GDM1 (cell line): ENCODE results near the gene MYO5B.
"Not testable (repeated sequence)": the region's sequence is repeated elsewhere in the genome, so short reads cannot be mapped to it uniquely, and the experiment has no call there.

Source experiments
- DNase-seq: peaks from one replicate; lab custom pipeline; 2025; lab: John Stamatoyannopoulos, UW

MYO5B gene

DNA sequence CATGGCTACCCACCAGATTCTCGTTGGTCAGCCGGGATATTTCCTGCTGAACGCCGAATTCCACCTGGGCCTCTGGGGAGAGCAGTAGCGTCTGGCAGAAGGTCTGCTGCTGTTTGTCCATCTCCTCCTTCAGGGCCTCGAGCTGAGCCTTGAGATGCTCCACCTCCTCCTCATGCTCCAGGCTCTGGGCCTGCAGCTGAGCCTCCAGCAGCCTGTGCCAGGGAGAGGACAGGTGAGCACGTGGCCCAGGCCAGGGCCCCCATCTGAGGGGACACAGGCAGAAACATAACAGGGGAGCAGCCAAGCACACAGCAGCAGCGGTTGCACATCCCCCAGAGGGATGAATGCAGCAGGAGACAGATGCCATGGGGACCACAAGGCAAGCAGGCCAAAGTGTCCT, 341.5 kb downstream of the MYO5B start:
- DNase-seq: no peak

- DNase-seq: no peak
Measured at GRCh38 chr18:49853011-49853410, 341.9 kb downstream of the MYO5B start.

DNA sequence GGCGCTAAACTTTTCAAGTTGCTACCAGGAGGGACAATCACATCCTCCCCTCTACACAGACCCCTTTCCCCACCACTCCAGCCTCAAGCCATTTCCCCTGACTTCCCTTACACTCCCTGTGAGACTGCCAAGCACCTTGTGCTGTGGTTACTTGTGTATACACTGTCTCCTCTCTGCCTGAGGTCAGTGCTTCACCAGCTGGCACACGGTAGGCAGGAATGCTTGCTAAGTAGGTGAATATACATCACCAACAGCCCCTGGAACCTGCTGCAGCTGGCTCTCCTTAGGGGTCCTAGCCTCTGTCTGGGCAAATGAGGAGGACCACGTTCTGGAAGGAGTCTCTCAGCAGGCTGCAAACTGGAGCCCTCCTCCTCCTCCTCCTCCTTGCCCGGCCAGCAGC, 343.3 kb downstream of the MYO5B start:
- no peak for DNase-seq

- DNase-seq: no peak
Measured at GRCh38 chr18:49850636-49851035, 344.3 kb downstream of the MYO5B start.

DNA sequence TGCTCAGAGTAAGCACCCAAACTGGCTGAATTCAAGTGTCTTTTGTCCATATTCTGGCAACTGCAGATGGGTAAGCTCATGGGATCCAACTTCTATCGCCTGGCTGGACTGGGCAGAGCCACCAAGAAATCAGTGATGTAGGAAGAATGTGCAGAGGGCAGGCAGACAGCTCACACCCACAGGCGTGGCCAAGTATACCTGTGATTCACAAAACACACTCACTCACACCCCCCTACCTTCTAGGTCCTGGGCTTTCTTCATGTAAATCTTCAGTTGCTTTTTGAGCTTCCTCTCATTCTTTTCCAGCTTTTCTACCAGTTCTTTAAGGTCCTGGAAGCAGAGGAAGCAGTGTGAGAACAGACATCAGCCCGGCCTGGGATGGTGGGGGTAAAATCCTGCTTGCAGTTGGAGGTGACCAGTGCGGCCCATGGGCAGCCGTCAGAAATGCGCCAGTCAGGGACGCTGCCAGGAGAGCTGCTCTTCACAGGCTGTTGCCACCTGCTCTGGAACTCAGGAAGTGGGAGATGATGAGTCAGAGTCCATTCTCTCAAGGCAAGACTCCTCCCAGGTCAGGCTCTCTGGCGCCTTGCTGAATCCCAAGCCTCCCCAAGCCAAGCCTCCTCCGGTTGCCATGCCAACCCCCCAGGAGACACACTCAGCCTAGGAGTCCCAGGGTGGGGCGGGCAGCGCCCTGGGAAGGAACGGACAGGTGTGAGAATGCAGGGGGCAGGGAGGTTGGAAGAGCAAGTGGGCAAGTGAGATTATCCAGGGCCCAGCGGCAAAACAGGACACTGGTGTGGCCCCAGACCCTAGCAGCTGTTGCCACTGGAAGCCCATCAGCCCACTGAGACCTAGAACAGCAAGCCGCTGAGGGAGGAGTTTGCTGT, 345.4 kb downstream of the MYO5B start:
- DNase-seq: no peak

DNA sequence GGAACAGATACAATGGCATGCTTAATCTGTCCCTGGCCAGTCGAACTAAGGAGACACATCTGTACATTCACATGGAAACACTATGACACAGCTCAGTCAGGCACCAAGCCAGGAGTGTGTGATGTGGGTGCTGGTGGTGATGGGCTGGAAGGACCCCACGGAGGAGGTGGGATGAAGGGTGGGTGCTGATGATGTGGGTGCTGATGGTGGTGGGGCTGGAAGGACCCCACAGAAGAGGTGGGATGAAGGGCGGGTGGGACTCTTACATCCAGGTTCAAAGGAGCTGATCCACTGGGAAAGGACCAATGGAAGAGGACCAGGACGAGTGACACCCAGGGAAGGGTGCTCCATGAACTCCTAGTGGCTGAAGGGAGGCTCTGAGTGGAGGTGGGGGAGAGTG, 346.8 kb downstream of the MYO5B start:
- no peak for DNase-seq

DNA sequence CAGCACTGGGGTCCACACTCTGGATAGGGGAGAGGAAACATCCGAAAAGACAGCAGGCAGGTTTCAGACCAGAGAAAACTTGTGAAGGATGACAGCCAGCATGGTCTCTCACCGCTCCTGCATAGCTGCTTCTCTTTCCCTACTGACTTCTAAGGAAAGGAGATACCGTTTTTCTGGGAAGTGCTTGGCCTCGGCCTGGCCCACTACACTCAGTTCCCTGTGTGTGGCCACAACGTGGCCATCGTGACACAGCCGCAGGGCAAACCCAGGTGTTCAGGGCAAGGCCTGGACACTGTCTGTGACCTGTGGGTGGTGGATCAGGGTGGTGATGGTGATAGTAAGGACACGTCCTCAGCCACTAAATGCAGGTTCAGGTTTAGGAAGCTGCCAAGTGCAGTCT, 347.4 kb downstream of the MYO5B start:
- DNase-seq: no peak

DNA sequence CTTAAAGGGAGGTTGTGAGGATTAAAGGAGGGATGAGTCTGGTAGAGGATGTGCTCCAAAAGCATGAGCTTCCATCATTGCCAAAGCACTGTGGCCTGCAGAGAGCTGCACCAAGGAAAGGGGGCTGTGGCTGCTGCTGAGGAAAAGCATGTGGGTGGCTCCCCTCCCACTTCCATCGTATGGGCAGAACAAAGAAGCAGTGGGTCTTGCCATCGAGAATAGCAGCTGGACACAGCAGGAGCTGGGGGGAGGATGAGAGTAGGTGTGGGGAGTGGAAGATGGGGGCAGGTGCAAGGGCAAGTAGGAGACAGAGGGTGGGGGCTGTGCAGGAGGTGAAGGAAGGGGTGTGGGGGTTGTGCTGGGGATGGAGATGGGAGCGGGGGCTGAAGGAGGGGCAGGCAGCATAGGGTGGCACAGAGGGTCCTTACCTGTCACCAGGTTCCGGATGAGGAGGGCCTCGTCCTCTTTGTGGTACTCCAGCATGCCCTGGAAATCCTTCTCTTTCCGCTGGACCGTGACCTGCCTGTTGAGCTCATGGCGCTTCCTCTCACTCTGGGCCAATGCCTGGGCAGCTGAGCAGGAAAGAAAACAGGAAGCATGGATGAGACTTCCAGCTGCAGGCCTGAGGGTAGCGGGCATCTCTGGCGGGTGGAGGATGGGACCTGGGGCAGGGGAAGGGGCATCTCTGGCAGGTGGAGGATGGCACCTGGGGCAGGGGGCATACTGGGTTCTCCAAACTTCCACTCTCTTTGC, 348.1 kb downstream of the MYO5B start:
- no peak for DNase-seq

DNA sequence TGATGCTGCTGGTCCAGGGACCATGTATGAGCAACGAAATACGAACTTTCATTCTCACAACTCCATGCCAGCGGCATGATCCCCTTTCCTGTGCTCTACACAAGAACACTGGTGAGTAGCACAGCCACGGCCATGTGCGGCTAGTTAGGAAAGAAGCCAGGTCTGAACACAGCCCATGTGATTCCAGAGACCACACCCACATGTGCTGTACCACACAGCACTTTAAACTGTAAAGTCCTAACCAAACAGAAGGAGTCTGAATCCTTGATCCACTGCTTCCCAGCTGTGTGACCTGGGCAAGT, 348.6 kb downstream of the MYO5B start:
- no peak for DNase-seq

DNA sequence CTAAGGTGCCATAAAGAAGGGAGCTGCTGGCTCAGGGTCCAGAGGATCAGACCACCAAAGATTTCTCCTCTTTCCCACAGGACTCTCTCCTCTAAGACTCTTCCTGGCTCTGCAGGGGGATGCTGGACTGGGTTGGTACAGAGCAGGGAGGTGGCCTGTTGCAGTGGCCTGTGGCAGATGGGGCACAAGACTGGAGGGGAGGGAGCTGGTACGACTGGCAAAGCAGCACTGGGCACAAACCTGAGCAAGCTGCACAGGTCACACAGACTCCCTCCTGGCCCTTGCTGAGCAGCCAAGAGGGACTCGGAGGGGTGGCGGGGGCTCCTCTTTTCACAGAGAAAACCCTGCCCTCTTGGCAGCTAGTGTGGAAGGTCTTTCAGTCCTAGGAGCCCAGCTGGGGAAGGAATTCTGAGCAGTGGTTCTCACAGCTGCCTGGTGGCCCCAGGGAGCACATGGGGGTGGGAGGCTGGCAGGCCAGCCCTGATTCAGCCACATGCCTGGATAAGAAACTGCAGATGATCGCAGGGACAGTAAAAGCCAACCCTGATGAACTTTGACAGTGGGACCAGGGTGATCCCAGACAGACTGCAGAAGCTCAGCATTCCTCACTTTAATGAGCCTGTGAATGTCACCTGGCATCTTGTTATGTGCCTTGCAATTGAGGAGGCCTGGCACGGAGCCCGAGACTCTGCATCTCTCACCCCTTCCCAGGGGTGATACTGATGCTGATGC, 349.2 kb downstream of the MYO5B start:
- no peak for DNase-seq

GRCh38 chr18:49844903-49845302, 350.0 kb downstream of the MYO5B start:
- no peak for DNase-seq

DNA sequence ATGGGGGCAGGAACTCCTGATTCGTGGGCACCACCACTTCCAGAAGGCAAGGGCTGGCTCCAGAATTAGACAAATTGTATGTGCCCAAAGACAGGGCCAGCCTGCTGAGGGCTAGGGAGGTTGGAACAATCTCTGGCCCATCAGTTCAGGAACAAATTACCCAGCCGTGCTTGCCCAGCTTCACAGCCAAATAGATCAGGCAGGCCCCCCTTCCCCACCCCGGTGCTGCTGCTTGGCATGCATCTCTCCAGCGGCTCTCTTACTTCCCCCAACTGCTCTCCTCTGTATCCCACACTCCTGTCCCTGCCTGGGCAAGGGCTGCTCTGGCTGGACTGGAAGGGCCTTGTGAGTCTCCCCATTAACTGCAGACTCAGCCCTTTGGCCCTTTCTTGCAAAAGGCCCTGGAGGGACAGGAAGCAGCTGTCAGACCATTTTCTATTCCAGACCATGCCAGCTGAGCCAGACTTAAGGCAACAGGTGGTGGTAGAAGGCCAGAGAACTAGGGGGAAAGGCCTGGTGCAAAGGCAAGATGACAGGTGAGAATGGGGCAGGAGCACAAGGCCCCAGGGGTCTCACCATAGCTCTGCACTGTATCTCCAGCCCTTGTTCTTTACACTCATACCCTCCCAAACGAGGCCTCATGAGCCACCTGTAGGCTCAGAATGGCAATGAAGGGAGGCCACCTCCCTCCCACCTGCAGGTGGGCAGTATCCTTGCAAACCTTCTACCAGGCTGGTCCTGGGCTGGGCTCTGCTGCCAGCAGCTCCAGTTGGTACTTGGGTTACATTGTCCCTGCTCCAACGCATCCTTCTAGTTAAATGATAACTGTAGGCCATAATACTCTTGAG, 350.9 kb downstream of the MYO5B start:
- no peak for DNase-seq

DNA sequence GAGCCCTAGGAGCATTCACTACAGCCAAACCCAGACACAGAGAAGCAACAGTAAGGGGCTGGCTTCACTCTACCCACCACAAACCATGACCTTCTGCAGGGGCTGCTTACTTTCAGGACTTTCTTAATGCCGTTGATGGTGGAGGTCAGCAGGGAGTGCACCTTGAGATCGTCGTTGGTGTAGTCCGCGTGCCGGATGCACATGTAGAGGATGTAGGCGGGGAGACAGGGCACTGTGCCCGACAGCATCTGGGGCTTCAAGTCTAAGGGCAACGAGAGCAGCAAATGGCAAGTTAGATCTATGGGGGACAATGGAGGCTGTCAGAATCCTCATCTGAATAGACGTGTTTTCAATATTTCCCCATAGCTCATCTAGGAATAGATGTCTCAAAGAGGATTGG, 351.8 kb downstream of the MYO5B start:
- DNase-seq: no peak

DNA sequence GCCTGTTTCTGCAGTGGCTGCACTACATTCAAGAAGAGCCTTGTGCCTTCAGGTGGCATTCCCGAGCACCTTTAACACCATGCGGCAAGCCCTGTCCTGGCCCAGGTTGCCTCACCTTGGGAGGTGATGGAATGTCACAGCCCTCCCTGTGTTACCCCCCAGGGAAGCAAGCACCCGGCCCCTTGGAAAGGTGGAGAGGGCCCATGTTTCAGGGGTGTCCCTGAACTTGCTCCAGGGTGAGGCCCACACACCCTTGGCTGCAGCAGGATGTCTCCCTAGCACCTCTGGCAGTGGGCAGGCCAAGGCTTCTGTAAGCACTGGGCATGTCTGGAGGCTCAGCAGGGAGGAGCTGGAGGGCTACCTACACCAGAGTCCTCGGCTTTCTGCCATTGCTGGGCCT, 352.3 kb downstream of the MYO5B start:
- no peak for DNase-seq

- no peak for DNase-seq
Measured at GRCh38 chr18:49841236-49842217, 353.4 kb downstream of the MYO5B start.

DNA sequence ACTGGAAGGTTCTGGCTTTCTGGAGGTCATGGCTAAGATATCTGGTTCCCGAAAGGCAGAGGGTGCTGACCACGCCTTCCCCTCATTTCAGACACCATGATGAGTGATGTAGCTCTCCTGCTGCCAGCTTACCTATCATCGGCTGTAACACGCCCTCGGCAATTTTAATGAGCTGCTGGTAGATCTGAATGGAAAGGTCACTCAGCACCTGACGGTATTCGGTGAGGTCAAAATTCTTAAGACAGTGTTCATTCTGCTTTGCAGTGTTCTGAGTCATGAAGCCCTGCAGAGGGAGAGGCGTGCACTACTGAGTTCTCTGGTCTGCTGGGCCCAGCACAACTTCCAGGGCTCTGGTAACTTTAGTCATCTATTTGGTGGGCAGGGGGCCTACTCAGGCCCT, 355.9 kb downstream of the MYO5B start:
- no peak for DNase-seq

DNA sequence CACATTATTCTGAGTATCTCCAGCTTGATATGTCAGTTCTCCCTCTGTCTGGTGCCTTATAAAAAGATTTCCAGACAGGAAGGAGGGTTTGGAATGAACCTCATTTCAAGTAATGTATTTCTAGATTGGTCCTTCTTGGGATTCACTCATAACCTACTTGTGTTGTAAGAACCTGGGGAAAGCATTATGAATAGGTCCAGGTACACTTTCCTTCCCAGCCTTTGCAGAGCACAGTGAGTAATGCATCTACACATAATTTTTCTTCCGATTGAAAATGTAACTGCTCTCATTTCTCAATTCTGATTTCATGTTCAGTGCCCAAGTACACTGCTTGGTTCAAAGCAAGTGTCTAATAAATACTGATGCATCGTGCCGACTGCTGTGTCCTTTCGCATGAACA, 356.6 kb downstream of the MYO5B start:
- no peak for DNase-seq

DNA sequence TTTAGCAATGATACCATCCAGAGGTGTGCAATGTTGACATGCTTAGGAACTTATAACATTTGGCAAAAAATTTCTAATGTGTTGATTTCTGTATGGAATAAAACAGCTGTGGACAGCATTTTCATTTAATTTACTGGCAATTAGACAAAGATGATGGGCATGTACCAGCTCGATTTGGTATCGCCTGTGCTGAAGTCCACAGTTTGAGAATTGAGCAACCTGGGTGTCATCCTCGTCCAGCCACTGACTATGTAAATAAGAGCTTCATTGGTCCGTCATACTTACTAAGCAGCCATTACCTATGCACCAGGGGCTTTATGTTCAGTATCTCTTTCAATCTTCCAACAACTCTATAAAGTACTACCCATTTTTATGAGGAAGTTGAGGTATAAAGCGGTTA, 357.1 kb downstream of the MYO5B start:
- DNase-seq: no peak

DNA sequence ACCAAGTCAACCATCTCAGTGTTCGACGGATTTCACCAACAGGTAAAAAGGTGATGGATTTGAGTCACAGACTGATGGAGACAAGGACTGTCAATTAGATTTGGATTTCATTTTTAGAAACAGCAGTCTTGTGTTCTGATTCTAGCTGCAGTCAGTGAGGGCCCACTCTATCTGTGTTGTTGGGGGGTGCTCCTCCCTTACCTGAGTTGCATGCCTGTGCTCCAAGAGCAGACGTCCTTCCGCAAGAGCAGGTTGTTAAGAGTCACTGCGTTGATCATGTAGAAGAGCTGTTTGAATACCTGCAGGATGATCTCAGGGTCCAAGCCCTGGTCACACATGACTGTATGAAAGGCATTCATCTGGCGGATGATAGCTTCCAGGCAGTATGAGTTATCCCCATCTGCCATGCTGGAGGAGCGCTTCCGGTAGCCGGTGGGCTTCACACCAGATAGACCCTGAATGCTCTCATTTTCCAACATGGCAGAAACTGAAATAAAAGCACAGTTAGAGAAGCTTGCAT, 357.6 kb downstream of the MYO5B start:
- not testable (repeated sequence) for DNase-seq

GRCh38 chr18:49835405-49835804, 359.5 kb downstream of the MYO5B start:
- DNase-seq: no peak

- no peak for DNase-seq
Measured at GRCh38 chr18:49834258-49834657, 360.7 kb downstream of the MYO5B start.
